GM21619 (cell line): ENCODE measurements around the gene GPRASP3.
A peak's percentile ranks its signal among the peaks of the same experiment; 100 is the strongest.
"Not testable (repeated sequence)": the region's sequence is repeated elsewhere in the genome, so short reads cannot be mapped to it uniquely, and the experiment has no call there.

Experiments used
- ATAC-seq: cut with Tn5 transposase; IDR thresholded peaks from one replicate; pipeline ENCODE4 v1.9.1; 2021; ENCODE audit not compliant: unreplicated experiment

GPRASP3 gene, protein sequence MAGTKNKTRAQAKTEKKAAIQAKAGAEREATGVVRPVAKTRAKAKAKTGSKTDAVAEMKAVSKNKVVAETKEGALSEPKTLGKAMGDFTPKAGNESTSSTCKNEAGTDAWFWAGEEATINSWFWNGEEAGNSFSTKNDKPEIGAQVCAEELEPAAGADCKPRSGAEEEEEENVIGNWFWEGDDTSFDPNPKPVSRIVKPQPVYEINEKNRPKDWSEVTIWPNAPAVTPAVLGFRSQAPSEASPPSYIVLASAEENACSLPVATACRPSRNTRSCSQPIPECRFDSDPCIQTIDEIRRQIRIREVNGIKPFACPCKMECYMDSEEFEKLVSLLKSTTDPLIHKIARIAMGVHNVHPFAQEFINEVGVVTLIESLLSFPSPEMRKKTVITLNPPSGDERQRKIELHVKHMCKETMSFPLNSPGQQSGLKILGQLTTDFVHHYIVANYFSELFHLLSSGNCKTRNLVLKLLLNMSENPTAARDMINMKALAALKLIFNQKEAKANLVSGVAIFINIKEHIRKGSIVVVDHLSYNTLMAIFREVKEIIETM

DNA sequence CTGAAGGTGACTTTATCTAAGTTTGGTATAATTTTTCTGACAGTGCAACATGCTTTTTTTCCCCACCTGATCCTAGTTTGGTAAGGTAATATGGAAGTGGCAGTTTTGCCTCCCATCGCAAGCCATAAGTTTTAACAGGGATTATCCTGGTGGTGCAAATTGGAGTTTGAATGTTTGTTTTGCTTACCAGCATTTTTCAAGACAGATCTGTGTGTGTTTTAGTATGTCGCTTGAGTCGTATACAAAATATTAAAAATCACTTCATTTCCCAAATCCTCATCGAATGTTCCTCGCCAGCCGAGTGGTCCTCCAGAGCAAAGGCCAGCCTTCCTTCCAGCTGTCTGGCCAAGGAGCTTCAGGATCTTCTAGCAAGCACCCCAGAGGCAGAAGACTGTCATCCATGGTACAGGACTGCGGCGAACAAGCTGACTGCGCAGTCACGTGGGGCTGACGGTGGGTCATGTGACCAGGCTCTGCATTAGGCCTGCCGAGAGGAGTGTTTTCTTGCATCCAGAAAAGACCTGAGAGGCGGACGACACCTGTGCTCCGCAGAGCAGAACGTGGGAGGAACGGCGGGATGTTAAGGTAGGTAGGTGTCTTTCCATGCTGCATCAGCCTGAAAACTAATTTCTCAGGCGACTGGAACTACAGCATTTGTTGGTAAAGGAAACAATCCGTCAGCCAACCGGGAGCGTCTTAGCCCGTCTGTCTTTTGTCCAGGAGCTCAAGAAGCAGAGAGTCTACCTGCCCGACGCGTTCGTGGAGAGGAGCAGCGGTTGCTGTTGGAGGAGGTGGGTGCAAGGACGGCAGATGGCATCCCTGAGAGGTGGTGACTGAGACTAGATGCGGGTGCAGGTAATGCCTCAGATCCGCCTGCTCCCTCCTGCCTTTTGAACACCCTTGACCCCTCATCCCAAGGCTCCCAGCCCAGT is at the start of gene GPRASP3:
Gene GPRASP3 (plus strand): TSS at position 507 of the 932 bp plus-strand sequence. CDS start 28,253 bp downstream, outside the sequence.
- peak; percentile 99 for ATAC-seq

DNA sequence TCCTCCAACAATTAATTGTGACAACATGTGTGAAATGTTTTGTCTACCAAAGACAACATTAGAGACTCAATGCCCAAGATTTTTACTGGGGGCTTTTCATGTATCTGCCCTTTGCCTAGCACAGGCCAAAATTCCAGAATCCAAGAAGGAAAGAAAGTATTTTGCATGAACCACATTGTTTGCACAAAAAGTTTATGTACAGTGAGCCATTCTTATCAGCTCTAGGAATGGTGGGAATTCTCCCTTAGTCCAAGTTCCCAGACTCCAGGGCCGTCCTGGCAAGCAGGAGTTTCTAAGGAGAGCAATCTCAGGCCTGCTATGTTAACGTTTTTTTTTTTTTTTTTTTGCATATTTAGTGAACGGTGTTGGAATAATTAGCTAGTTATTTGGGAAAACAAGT is 47.7 kb upstream of the GPRASP3 start:
- no peak for ATAC-seq

- ATAC-seq: not testable (repeated sequence)
These were observed 43.1 kb upstream of the GPRASP3 start for GRCh38 chrX:102677479-102677878.

- ATAC-seq: no peak
These were observed 35.6 kb upstream of the GPRASP3 start for GRCh38 chrX:102684772-102685520.

- ATAC-seq: no peak
These were observed 25.8 kb upstream of the GPRASP3 start for GRCh38 chrX:102694749-102695148.

GRCh38 chrX:102696306-102696705 is 24.2 kb upstream of the GPRASP3 start:
- ATAC-seq: no peak

DNA sequence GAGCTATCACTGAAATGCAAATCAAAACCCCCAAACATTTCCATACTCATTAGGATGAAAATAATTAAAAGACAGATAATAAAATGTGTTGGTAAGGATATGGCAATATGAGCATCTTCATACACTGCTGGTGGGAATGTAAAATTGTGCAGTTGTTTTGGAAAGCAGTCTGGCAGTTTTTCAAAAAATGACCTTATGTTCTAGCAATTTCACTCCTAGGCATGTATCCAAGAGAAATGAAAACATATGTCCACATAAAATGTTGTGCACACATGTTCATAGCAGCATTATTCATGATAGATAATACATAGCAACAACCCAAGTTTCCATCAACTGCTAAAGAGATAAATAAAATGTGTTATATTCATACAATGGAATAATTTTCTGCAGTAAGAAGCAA is 23.0 kb upstream of the GPRASP3 start:
- ATAC-seq: no peak

DNA sequence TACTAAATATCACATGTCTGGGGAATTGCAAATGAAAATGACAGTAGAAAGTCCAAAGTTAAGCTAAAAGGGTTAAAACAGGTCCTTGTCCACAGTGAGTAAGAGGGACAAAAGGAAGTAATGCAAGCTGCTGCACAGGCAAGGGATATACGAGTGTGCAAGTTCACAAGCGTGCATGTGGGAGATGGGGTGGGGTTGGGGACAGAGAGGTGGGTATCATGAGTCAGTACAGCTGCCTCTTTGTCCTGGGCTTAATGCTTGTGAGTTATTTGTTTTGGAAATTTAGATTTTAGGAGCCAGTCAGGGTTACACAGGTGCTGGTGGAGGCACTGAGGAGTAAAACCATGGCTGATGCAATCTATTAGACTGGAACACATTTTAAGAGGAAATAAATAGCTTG is 11.6 kb upstream of the GPRASP3 start:
- no peak for ATAC-seq

DNA sequence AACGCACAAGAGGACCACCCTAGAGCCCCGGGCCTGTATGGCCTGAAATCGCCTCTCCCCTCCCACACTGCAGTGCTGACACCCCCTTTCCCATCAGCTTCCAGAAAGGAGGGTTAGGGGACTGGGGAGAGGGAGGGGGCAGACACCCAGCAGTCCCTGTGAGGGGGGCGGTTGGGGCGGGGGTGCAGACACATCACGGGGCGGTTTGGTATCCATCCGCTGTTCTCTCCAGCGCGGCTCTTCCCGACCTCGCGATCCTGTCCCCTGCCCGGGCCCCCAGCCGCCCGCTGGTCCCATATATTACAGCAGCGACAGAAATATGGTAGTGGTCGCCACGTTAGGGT is 8.7 kb upstream of the GPRASP3 start:
- no peak for ATAC-seq

- no peak for ATAC-seq
These were observed 8.2 kb upstream of the GPRASP3 start, which contains the start of gene GPRASP2 for GRCh38 chrX:102712216-102712966. Gene GPRASP2 (plus strand): TSS chrX:102712448. CDS start chrX:102714870, 2,422 bp downstream.

GRCh38 chrX:102712981-102713625 is 7.4 kb upstream of the GPRASP3 start:
- no peak for ATAC-seq

- no peak for ATAC-seq
These were observed 5.5 kb upstream of the GPRASP3 start for GRCh38 chrX:102714994-102715393.

DNA sequence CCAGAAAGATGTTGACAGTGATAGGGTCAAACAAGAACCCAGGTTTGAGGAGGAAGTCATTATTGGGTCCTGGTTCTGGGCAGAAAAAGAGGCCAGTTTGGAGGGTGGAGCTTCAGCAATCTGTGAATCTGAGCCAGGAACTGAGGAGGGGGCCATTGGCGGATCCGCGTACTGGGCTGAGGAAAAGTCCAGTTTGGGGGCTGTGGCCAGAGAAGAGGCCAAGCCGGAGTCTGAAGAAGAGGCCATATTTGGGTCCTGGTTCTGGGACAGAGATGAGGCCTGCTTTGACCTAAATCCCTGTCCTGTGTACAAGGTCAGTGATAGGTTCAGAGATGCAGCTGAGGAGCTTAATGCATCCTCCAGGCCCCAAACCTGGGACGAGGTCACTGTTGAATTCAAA is 4.6 kb upstream of the GPRASP3 start:
- ATAC-seq: no peak

DNA sequence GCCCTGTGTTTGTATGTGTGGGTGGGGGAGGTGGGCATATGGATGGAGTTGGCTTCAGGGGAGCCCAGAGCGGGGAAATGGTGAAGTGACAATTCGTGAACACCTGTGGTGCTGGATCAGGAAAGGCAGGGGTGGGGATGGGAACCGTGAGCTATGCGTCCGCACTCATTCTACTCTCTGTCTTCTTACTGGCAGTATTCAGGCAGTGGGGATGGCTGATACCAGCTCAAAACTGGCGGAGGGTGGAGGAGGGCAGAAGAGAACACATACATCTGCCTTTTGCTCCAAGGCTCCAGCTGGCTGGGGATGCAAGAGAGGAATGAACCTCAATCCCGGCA is 595 bp downstream of the GPRASP3 start:
- not testable (repeated sequence) for ATAC-seq

- no peak for ATAC-seq
These were observed 2.9 kb downstream of the GPRASP3 start for GRCh38 chrX:102723456-102723855.

- ATAC-seq: no peak
These were observed 7.2 kb downstream of the GPRASP3 start for GRCh38 chrX:102727761-102728160.

DNA sequence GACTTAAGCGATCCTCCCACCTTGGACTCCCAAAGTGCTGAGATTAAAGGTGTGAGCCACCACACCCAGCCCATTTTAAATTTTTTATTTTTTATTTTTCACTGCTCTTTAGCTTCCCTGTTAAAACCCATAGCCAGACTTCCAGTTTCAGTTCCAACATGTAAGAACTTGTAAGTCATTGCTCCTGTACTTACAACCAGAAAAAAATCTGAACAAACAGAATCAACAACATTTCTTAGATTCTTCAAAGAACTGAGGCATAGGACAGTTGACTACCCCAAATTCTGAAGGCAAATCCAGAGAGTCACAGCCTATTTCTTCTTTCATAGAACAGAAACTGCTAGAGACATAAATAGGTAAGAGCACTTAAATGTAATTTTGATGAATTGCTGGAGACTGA is 8.1 kb downstream of the GPRASP3 start:
- ATAC-seq: no peak

GRCh38 chrX:102739657-102740056 is 19.1 kb downstream of the GPRASP3 start:
- no peak for ATAC-seq

DNA sequence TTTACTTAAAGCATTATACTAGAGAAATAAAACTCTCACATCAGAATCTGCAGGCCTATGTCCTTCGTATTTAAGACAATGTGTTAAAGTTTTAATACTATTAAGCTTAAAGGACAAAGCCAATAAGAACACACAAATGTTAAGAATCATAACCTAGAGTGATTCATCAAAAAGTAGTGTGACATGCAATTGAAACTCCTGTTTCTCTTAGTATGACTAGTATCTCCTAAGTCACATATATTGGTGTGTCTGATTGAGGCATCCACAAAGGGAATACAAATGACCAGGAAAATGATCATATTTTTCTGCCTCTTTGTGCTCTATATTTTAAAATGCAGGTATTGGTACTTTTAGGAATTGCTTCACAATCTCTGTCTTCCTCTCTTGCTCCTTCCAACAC is 23.8 kb downstream of the GPRASP3 start:
- ATAC-seq: no peak

GRCh38 chrX:102745513-102745856 is 24.9 kb downstream of the GPRASP3 start:
- no peak for ATAC-seq
